OCI-LY1 (cell line): ENCODE results near the gene NSUN6.

Experiments
- H2AFZ ChIP-seq: fragments of 200-600 bp; sonication (generic), shearing (Covaris generic); 2 replicates; pipeline ENCODE4 v1.6.0; 2014; ENCODE audit warnings: antibody characterized with exemption, mild to moderate bottlenecking, low read length
- H3F3A ChIP-seq: fragments of 200-600 bp; sonication (generic), shearing (Covaris generic); 2 replicates; pipeline ENCODE4 v1.6.0; 2014; ENCODE audit warnings: mild to moderate bottlenecking, antibody characterized with exemption, low read length, moderate library complexity; ENCODE audit not compliant: insufficient read depth
- H3K27ac ChIP-seq: fragments of 200-600 bp; sonication (generic); 2 replicates; pipeline ENCODE4 v1.5.1; 2014; ENCODE audit warnings: low read length, mixed run types, mild to moderate bottlenecking, low read depth; ENCODE audit not compliant: poor library complexity, severe bottlenecking
- H3K27me3 ChIP-seq: fragments of 200-600 bp; sonication (generic); 2 replicates; pipeline ENCODE4 v1.6.0; 2014; ENCODE audit warnings: antibody characterized with exemption, mild to moderate bottlenecking, low read length, moderate library complexity; ENCODE audit not compliant: insufficient read depth
- H3K36me3 ChIP-seq: fragments of 200-600 bp; sonication (generic); 2 replicates; pipeline ENCODE4 v1.6.1; 2014; ENCODE audit warnings: mild to moderate bottlenecking, antibody characterized with exemption, low read length, moderate library complexity, mixed read lengths; ENCODE audit not compliant: insufficient read depth
- H3K4me1 ChIP-seq: fragments of 200-600 bp; sonication (generic); 2 replicates; pipeline ENCODE4 v1.5.1; 2014; ENCODE audit warnings: mild to moderate bottlenecking, low read length, moderate library complexity; ENCODE audit not compliant: insufficient read depth, severe bottlenecking
- H3K4me2 ChIP-seq: fragments of 200-600 bp; sonication (generic), shearing (Covaris generic); 2 replicates; pipeline ENCODE4 v1.6.1; 2014; ENCODE audit warnings: low read length
- H3K4me3 ChIP-seq: fragments of 200-600 bp; sonication (generic); 2 replicates; pipeline ENCODE4 v1.5.1; 2014; ENCODE audit warnings: low read length, low read depth, mild to moderate bottlenecking, mixed read lengths; ENCODE audit not compliant: poor library complexity, severe bottlenecking
- H3K79me2 ChIP-seq: fragments of 200-600 bp; shearing (Covaris generic); 2 replicates; pipeline ENCODE4 v1.6.1; 2016; ENCODE audit warnings: mixed run types, low read length, mixed read lengths; ENCODE audit not compliant: insufficient read depth
- H3K9ac ChIP-seq: fragments of 200-600 bp; sonication (generic), shearing (Covaris generic); 2 replicates; pipeline ENCODE4 v1.6.1; 2014; ENCODE audit warnings: mild to moderate bottlenecking, low read length, mixed read lengths
- H3K9me2 ChIP-seq: fragments of 200-600 bp; sonication (generic), shearing (Covaris generic); 2 replicates; pipeline ENCODE4 v1.6.1; 2014; ENCODE audit warnings: low read depth, mild to moderate bottlenecking, low read length, mixed read lengths
- H3K9me3 ChIP-seq: fragments of 200-600 bp; shearing (Covaris generic); 2 replicates; pipeline ENCODE4 v1.6.1; 2014; ENCODE audit warnings: low read length, mixed read lengths
- H4K20me1 ChIP-seq: fragments of 200-600 bp; sonication (generic), shearing (Covaris generic); 2 replicates; pipeline ENCODE4 v1.6.0; 2016; ENCODE audit warnings: mild to moderate bottlenecking, low read length; ENCODE audit not compliant: insufficient read depth
- CTCF ChIP-seq: fragments of 200-600 bp; sonication (generic), shearing (Covaris generic); IDR thresholded peaks from 2 replicates; pipeline ENCODE4 v1.5.1; 2017; ENCODE audit warnings: mild to moderate bottlenecking, antibody characterized with exemption, low read length, moderate library complexity, mixed read lengths
- EZH2 ChIP-seq: fragments of 200-600 bp; sonication (generic), shearing (Covaris generic); IDR thresholded peaks from 2 replicates; pipeline ENCODE4 v1.8.0; 2017; ENCODE audit warnings: borderline replicate concordance, mixed run types, mild to moderate bottlenecking, antibody characterized with exemption, low read length, moderate library complexity, mixed read lengths

The NSUN6 gene

GRCh38 chr10:18610517-18610916 is 40.9 kb downstream of the NSUN6 start:
- no peak overlapping the region for H3K4me2 ChIP-seq
- no peaks in the 10 kb centered on the region for H3K79me2 ChIP-seq
- H3K9me2 ChIP-seq: no peaks in the 10 kb centered on the region
- H2AFZ ChIP-seq: no peak overlapping the region
- peaks cover 56% of the 10 kb centered on the region for H3K36me3 ChIP-seq
- no peak overlapping the region for H3K27ac ChIP-seq
- no peak overlapping the region for H3K9ac ChIP-seq
- no peaks in the 10 kb centered on the region for H3K9me3 ChIP-seq
- no peaks in the 10 kb centered on the region for H3F3A ChIP-seq
- H4K20me1 ChIP-seq: no peaks in the 10 kb centered on the region
- no peaks in the 10 kb centered on the region for H3K27me3 ChIP-seq
- TF ChIP-seq EZH2 (no peak), CTCF (no peak)
- H3K4me3 ChIP-seq: no peak overlapping the region
- peaks cover 10% of the 10 kb centered on the region for H3K4me1 ChIP-seq

GRCh38 chr10:18608596-18608995 is 42.8 kb downstream of the NSUN6 start:
- Histone ChIP-seq H2AFZ (no peak overlapping the region), H3K9ac (no peak overlapping the region), H3K4me3 (no peak overlapping the region), H3K27me3 (no peaks in the 10 kb centered on the region), H3K4me2 (no peak overlapping the region), H3K36me3 (peaks cover 45% of the 10 kb centered on the region), H3K27ac (no peak overlapping the region), H3F3A (no peaks in the 10 kb centered on the region), H3K79me2 (no peaks in the 10 kb centered on the region), H4K20me1 (no peaks in the 10 kb centered on the region), H3K4me1 (peaks cover 10% of the 10 kb centered on the region), H3K9me3 (no peaks in the 10 kb centered on the region), H3K9me2 (no peaks in the 10 kb centered on the region)
- TF ChIP-seq CTCF (no peak), EZH2 (no peak)

- H3K9me2 ChIP-seq: no peaks in the 10 kb centered on the region
- no peaks in the 10 kb centered on the region for H3K9me3 ChIP-seq
- H4K20me1 ChIP-seq: no peaks in the 10 kb centered on the region
- H3K4me1 ChIP-seq: peaks cover 10% of the 10 kb centered on the region
- no peaks in the 10 kb centered on the region for H3K79me2 ChIP-seq
- no peak overlapping the region for H3K27ac ChIP-seq
- no peaks in the 10 kb centered on the region for H3F3A ChIP-seq
- H3K9ac ChIP-seq: no peak overlapping the region
- peaks cover 41% of the 10 kb centered on the region; the same call in 1 of the 2 replicates for H3K36me3 ChIP-seq
- H3K4me2 ChIP-seq: no peak overlapping the region
- H3K4me3 ChIP-seq: no peak overlapping the region
- H3K27me3 ChIP-seq: no peaks in the 10 kb centered on the region
- no peak overlapping the region for H2AFZ ChIP-seq
- TF ChIP-seq CTCF (no peak), EZH2 (no peak)
Observed at GRCh38 chr10:18607503-18608378, 43.6 kb downstream of the NSUN6 start.
